Caco-2 (cell line): Measurements from ENCODE around the gene TRAPPC2L. TPM values are rescaled to one million over a fixed set of nuclear protein-coding genes. Genes with fewer than 3 reads are reported as not detected.

ENCODE experiments used
- BruUV-seq: library from RNA; stranded (reverse); fragments of 400-500 nt; replicated peaks from 2 replicates; lab custom pipeline; 2021; lab: Mats Ljungman, UMichigan
- CTCF ChIA-PET: fragments of 300-600 bp; sonication (Branson Sonifier 250); formaldehyde crosslinking; loops from one replicate; lab custom pipeline; 2022; ENCODE audit warnings: antibody characterized with exemption; lab: Charles Lee
- POLR2A ChIA-PET: fragments of 300-600 bp; sonication (Branson Sonifier 250); formaldehyde crosslinking; loops from one replicate; lab custom pipeline; 2022; ENCODE audit warnings: antibody characterized with exemption; lab: Charles Lee
- DNase-seq, 2 experiments: peaks; one replicate each; pipeline versions ENCODE4 v3.0.0 to v3.0.0-alpha.2; 2020 to 2022
- H3K27me3 ChIP-seq: replicated peaks from 2 replicates; pipeline ENCODE4 v1.6.0; 2011; ENCODE audit warnings: low read length; ENCODE audit not compliant: control insufficient read depth, insufficient read depth
- H3K36me3 ChIP-seq: 2 replicates; pipeline ENCODE4 v1.5.1; 2011; ENCODE audit warnings: low read length; ENCODE audit not compliant: control insufficient read depth, insufficient read depth
- H3K4me1 ChIP-seq: fragments of 250-450 bp; sonication (Bioruptor Pico); 2 replicates; pipeline ENCODE4 v1.5.1; 2020; ENCODE audit warnings: mild to moderate bottlenecking
- H3K4me3 ChIP-seq: 2 replicates; pipeline ENCODE4 v1.5.1; 2011; ENCODE audit warnings: low read depth, mild to moderate bottlenecking, control low read depth, low read length
- H3K9me3 ChIP-seq: fragments of 250-450 bp; sonication (Bioruptor Pico); 2 replicates; pipeline ENCODE4 v1.5.1; 2020; ENCODE audit warnings: mild to moderate bottlenecking, moderate library complexity
- H3K27ac Mint-ChIP-seq: one replicate; pipeline ENCODE4 v1.8.0; 2022; ENCODE audit warnings: mixed read lengths; ENCODE audit not compliant: unreplicated experiment
- H3K27me3 Mint-ChIP-seq: one replicate; pipeline ENCODE4 v1.8.0; 2022; ENCODE audit warnings: mixed read lengths; ENCODE audit not compliant: insufficient read depth, unreplicated experiment
- H3K36me3 Mint-ChIP-seq: one replicate; pipeline ENCODE4 v1.8.0; 2022; ENCODE audit warnings: mild to moderate bottlenecking, mixed read lengths; ENCODE audit not compliant: insufficient read depth, unreplicated experiment
- H3K4me1 Mint-ChIP-seq: one replicate; pipeline ENCODE4 v1.8.0; 2022; ENCODE audit warnings: low read depth, mixed read lengths; ENCODE audit not compliant: unreplicated experiment
- H3K4me3 Mint-ChIP-seq: one replicate; pipeline ENCODE4 v1.8.0; 2022; ENCODE audit warnings: mild to moderate bottlenecking, moderate library complexity, mixed read lengths; ENCODE audit not compliant: unreplicated experiment
- H3K9me3 Mint-ChIP-seq: one replicate; pipeline ENCODE4 v1.8.0; 2022; ENCODE audit warnings: mixed read lengths; ENCODE audit not compliant: unreplicated experiment
- intact Hi-C: fragments of 100-400 bp; cut with micrococcal nuclease; formaldehyde crosslinking; loops from one replicate; pipeline ENCODE4 v1.10.0; 2022; ENCODE audit not compliant: unreplicated experiment
- total RNA-seq: library from RNA; stranded (reverse); gene quantifications from 2 replicates; pipeline ENCODE4 v1.2.3, GENCODE V29; 2022
- TF ChIP-seq, protein P1 (sequence below), 2 experiments: fragments of 200-600 bp in 1 of 2; IDR thresholded peaks; 1 replicate in 1 of 2; 2 replicates in 1 of 2; pipeline versions ENCODE4 v1.5.1 to v1.8.0; 2011 to 2022; ENCODE audit warnings: antibody characterized with exemption in 1 of 2, control low read depth in 1 of 2, inconsistent platforms in 1 of 2, low read depth in 1 of 2, low read length in 1 of 2, mild to moderate bottlenecking in 1 of 2, moderate library complexity in 1 of 2; ENCODE audit not compliant: insufficient read depth in 1 of 2, severe bottlenecking in 1 of 2, unreplicated experiment in 1 of 2

Gene TRAPPC2L
- total RNA-seq, 1 experiment from 2014 or later, result 179 TPM

DNA sequence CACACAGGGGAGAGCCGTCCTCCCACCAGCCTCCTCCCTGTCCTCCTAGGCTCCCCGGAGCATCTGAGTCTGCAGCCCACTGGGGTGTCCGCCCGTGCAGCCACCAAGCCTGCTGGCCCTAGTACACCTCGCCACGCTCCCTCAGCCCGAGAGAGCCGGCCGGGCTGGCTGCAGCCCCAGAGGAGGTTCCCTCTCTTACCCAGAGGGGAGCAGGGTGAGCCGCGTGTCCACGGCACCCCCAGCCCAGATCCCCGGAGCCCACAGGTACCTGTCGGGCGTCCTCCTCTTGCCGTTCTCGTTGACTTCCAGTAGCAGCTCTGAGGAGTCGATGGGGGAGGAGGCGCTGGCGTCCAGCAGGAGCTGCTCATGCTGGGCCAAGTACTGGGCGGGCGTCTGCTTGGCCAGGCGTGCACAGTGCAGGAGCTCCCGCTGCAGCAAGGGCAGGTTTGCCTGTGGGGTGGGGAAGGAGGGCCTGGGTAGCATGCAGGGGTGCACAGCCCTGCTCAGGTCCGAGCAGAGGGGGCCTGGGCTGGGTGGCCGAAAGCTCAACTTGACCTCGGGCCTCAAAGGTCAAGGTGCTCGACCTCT is 28.9 kb downstream of the TRAPPC2L start:
- POLR2A ChIA-PET, result no interaction called here
- no peak for DNase-seq
- Histone ChIP-seq H3K4me1 (peaks cover 2% of the 10 kb centered on the region; the same call in 1 of the 2 replicates), H3K9me3 (no peaks in the 10 kb centered on the region), H3K36me3 (no peaks in the 10 kb centered on the region), H3K27me3 (no peaks in the 10 kb centered on the region), H3K4me3 (no peak overlapping the region)
- Mint-ChIP-seq H3K4me1 (no peaks in the 10 kb centered on the region), H3K4me3 (no peak overlapping the region), H3K36me3 (peaks cover 7% of the 10 kb centered on the region), H3K27me3 (peaks cover 2% of the 10 kb centered on the region), H3K9me3 (no peaks in the 10 kb centered on the region), H3K27ac (no peak overlapping the region)
- CTCF ChIA-PET, result interaction anchor here (0.6 kb wide), 1 partner anchor 8 kb away, joined by 5 read pairs; no protein-coding TSS in a partner anchor
- TF ChIP-seq, protein P1, sequence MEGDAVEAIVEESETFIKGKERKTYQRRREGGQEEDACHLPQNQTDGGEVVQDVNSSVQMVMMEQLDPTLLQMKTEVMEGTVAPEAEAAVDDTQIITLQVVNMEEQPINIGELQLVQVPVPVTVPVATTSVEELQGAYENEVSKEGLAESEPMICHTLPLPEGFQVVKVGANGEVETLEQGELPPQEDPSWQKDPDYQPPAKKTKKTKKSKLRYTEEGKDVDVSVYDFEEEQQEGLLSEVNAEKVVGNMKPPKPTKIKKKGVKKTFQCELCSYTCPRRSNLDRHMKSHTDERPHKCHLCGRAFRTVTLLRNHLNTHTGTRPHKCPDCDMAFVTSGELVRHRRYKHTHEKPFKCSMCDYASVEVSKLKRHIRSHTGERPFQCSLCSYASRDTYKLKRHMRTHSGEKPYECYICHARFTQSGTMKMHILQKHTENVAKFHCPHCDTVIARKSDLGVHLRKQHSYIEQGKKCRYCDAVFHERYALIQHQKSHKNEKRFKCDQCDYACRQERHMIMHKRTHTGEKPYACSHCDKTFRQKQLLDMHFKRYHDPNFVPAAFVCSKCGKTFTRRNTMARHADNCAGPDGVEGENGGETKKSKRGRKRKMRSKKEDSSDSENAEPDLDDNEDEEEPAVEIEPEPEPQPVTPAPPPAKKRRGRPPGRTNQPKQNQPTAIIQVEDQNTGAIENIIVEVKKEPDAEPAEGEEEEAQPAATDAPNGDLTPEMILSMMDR (IDR thresholded peaks at IDR 0.05; ENCODE audit: insufficient read depth in 1 of 2, low read depth in 1 of 2, low read length in 1 of 2, severe bottlenecking in 1 of 2, unreplicated experiment in 1 of 2), result no peak
- BruUV-seq, result no TSS peak
- intact Hi-C loops, result no loop called here

DNA sequence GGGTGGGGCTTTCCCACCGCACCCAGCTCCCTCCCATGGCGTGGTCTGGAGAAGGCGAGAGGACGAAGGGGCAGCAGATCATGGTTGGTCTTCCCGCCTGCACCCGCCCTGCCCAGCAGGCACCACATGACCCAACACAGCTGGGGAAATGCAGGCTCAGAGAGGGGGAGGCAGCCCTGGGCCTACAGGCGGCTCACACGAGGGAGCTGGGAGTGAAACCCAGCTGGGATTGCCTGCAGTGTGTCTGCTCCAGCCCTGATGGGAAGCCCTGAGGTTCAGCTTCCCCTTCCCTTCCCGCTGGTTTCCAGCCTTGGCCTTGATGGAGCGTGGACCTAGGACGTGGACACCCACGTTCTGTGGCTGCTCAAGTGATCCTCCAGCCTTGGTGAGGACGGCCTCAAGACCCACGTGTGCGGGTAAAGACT is 29.5 kb downstream of the TRAPPC2L start:
- H3K27me3 Mint-ChIP-seq, result peaks cover 2% of the 10 kb centered on the region
- H3K27ac Mint-ChIP-seq, result no peak overlapping the region
- H3K4me1 Mint-ChIP-seq, result no peaks in the 10 kb centered on the region
- no peaks in the 10 kb centered on the region for H3K36me3 ChIP-seq
- ChIA-PET POLR2A (no interaction called here), CTCF (no interaction called here)
- no peak overlapping the region for H3K4me3 Mint-ChIP-seq
- H3K36me3 Mint-ChIP-seq, result peaks cover 7% of the 10 kb centered on the region
- H3K9me3 ChIP-seq, result no peaks in the 10 kb centered on the region
- H3K4me3 ChIP-seq, result no peak overlapping the region
- no peaks in the 10 kb centered on the region for H3K4me1 ChIP-seq
- no peaks in the 10 kb centered on the region for H3K9me3 Mint-ChIP-seq
- DNase-seq, result no peak
- no peaks in the 10 kb centered on the region for H3K27me3 ChIP-seq
- intact Hi-C loops, result no loop called here
- no TSS peak for BruUV-seq
- TF ChIP-seq, protein P1 (IDR thresholded peaks at IDR 0.05; ENCODE audit: insufficient read depth in 1 of 2, low read depth in 1 of 2, low read length in 1 of 2, severe bottlenecking in 1 of 2, unreplicated experiment in 1 of 2), result no peak

DNA sequence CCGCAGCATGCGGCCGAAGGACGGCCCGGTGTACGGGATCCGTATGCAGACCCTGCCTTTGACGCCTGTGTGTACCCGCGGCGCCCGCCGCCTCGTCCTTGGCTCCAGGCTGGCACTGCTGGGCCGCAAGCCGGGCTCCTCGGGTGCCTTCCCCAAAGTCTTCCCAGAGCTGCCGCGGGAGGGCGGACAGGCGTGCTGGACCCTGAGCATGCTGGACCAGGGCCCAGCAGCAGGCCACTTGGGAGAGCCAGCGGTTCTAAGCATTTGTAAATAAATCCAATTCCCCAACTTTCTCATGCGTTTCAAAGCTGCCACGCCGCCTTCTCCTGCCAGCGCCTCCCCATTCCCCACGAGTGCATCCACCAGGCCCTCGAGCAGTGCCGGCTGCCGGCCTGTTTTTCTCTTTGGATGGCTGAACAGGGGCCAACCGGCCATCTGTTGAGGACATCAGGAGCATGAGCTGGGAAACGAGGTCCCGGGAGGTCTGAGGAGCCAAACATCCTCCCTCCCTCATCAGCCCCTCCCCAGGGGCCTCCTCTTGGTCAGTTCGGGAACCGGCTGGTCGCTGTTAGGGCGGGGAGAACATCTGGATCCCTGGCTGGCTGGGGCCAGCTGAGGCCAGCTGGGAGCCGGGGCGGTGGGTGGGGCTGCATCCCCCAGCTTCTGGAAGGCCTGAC is 30.1 kb downstream of the TRAPPC2L start:
- H3K27me3 Mint-ChIP-seq, result peaks cover 2% of the 10 kb centered on the region
- no peaks in the 10 kb centered on the region for H3K9me3 Mint-ChIP-seq
- H3K27ac Mint-ChIP-seq, result no peak overlapping the region
- H3K4me3 Mint-ChIP-seq, result no peak overlapping the region
- no peaks in the 10 kb centered on the region for H3K4me1 Mint-ChIP-seq
- ChIA-PET POLR2A (no interaction called here), CTCF (no interaction called here)
- Histone ChIP-seq H3K4me3 (no peak overlapping the region), H3K9me3 (no peaks in the 10 kb centered on the region), H3K4me1 (no peaks in the 10 kb centered on the region), H3K36me3 (no peaks in the 10 kb centered on the region), H3K27me3 (no peaks in the 10 kb centered on the region)
- peaks cover 7% of the 10 kb centered on the region for H3K36me3 Mint-ChIP-seq
- TF ChIP-seq, protein P1 (IDR thresholded peaks at IDR 0.05; ENCODE audit: insufficient read depth in 1 of 2, low read depth in 1 of 2, low read length in 1 of 2, severe bottlenecking in 1 of 2, unreplicated experiment in 1 of 2), result no peak
- intact Hi-C loops, result no loop called here
- DNase-seq, result no peak
- no TSS peak for BruUV-seq
